Measurements from ENCODE around the gene TRIM3. TPM values are rescaled to one million over a fixed set of nuclear protein-coding genes. Genes with fewer than 3 reads are reported as not detected.

Gene TRIM3
- total RNA-seq, 6 donors from 2014 or later = 21.4 to 63.9 (median 28.7) TPM

DNA sequence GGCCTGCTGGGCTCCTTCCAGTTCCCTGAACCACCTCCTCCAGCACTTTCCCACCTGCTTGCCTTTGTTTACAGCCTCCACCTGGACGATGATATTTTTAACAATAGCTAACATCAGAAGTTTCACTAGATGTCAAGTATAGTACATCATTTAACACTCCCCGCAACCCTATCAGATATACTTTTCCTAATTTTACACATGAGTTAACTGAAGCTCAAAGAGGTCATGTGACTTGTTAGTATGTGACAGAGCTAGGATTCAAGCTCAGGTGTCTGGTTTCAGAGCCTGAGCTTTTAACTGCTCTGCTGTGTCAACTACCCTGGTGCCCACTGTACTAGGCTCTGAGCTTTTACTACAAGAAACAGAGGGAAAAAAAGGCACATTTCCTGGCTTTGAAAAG is 18.7 kb downstream of the TRIM3 start:
- DNase-seq = no peak
- TF ChIP-seq, protein P1, sequence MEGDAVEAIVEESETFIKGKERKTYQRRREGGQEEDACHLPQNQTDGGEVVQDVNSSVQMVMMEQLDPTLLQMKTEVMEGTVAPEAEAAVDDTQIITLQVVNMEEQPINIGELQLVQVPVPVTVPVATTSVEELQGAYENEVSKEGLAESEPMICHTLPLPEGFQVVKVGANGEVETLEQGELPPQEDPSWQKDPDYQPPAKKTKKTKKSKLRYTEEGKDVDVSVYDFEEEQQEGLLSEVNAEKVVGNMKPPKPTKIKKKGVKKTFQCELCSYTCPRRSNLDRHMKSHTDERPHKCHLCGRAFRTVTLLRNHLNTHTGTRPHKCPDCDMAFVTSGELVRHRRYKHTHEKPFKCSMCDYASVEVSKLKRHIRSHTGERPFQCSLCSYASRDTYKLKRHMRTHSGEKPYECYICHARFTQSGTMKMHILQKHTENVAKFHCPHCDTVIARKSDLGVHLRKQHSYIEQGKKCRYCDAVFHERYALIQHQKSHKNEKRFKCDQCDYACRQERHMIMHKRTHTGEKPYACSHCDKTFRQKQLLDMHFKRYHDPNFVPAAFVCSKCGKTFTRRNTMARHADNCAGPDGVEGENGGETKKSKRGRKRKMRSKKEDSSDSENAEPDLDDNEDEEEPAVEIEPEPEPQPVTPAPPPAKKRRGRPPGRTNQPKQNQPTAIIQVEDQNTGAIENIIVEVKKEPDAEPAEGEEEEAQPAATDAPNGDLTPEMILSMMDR (IDR thresholded peaks at IDR 0.05) = no peak
- TF ChIP-seq POLR2AphosphoS5 (IDR thresholded peaks at IDR 0.05) (no peak), POLR2A (IDR thresholded peaks at IDR 0.05) (no peak), EP300 (IDR thresholded peaks at IDR 0.05) (no peak)
- Histone ChIP-seq H3K9me3 (no peaks in the 10 kb centered on the region), H3K27ac (no peak overlapping the region), H3K4me1 (no peaks in the 10 kb centered on the region), H3K4me3 (no peak overlapping the region), H3K27me3 (no peaks in the 10 kb centered on the region), H3K36me3 (peaks cover 31 to 97% (median 76%) of the 10 kb centered on the region in 4 donors)
- WGBS, 2 donors = 85 to 94% methylated on average over 2 of the region's 2 CpGs
- no peak for ATAC-seq (ENCODE audit: low FRiP score in 2 of 2)

DNA sequence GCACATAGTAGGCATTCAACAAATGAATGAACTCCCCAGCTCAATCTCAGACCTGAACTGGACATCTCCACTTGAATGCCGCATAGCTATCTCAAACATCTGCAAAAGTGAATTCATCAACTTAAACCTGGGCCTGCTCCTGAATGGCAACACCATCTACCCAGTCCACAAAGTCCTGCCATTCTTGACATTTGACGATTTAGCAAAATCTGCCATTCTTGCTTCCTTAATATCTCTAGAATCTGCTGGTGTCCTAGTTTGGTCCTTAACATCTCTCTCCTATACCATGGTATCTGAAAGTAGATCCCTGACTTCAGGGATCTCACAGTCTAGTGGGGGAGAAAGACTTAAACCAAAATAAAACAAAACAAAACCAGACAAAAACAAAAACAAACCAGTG is 20.6 kb downstream of the TRIM3 start:
- no peaks in the 10 kb centered on the region for H3K9me3 ChIP-seq
- 91 to 96% methylated on average over 2 of the region's 2 CpGs for WGBS, 2 donors
- no peak overlapping the region for H3K27ac ChIP-seq
- TF ChIP-seq, protein P1 (IDR thresholded peaks at IDR 0.05) = no peak
- TF ChIP-seq EP300 (IDR thresholded peaks at IDR 0.05) = no peak
- DNase-seq = no peak
- ATAC-seq (ENCODE audit: low FRiP score in 2 of 2) = no peak
- H3K36me3 ChIP-seq = peaks cover 38 to 98% (median 90%) of the 10 kb centered on the region in 4 donors
- H3K4me1 ChIP-seq = no peaks in the 10 kb centered on the region
- no peaks in the 10 kb centered on the region for H3K27me3 ChIP-seq
- no peak overlapping the region for H3K4me3 ChIP-seq

DNA sequence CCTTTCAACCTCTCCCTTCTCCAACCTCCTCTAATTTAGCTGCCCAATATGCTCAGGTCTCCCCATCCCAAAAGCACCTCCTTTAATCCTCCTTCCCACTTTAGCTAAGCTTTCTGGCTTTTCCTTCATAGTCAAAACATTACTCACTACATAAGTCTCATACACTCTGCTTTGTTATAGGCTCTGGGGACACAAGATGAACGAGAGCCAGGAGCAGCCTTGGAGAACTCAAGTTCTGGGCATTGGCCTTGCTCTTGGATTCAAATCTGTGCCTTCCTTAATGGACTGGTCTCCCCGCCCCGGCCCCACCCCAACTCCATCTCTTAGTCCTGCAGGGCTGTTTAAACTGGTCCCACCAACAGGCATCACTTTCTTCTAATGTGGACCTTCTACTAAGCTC is 21.5 kb downstream of the TRIM3 start:
- H3K36me3 ChIP-seq = peaks cover 38 to 96% (median 81%) of the 10 kb centered on the region in 4 donors
- TF ChIP-seq POLR2A (IDR thresholded peaks at IDR 0.05) (no peak), EP300 (IDR thresholded peaks at IDR 0.05) (no peak), POLR2AphosphoS5 (IDR thresholded peaks at IDR 0.05) (no peak)
- TF ChIP-seq, protein P1 (IDR thresholded peaks at IDR 0.05) = no peak
- H3K27ac ChIP-seq = no peak overlapping the region
- H3K27me3 ChIP-seq = no peaks in the 10 kb centered on the region
- ATAC-seq (ENCODE audit: low FRiP score in 2 of 2) (peak in 1 of 2 donors; percentile 50), DNase-seq (no peak)
- H3K4me1 ChIP-seq = no peaks in the 10 kb centered on the region
- H3K4me3 ChIP-seq = no peak overlapping the region
- WGBS, 2 donors = 86 to 91% methylated on average over 3 of the region's 3 CpGs
- no peaks in the 10 kb centered on the region for H3K9me3 ChIP-seq

DNA sequence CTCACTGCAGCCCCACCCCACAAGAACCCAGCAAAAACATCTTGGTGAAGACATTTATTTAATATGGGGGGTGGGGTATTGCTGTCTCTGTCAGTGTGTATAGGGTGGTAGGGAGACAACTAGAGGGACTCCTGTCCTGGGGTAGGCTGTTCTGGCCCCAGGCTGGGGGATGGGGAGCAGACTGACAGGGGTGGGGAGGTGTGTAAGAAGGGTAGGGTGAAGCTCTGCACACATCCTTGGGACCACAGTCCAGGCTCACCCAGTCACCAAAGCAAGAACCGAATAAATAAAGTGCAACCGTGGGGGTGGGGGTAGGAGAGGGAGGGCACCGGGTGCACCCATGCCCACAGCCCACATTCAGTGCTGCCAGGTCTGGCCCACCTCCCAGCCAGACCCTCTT is 25.2 kb downstream of the TRIM3 start:
- 87% methylated on average over 3 of the region's 3 CpGs for WGBS, 2 donors
- TF ChIP-seq POLR2A (IDR thresholded peaks at IDR 0.05) (no peak), POLR2AphosphoS5 (IDR thresholded peaks at IDR 0.05) (no peak), EP300 (IDR thresholded peaks at IDR 0.05) (no peak)
- TF ChIP-seq, protein P1 (IDR thresholded peaks at IDR 0.05) = no peak
- Histone ChIP-seq H3K36me3 (peaks cover 27 to 60% (median 45%) of the 10 kb centered on the region in 4 donors), H3K27ac (no peak overlapping the region), H3K27me3 (no peaks in the 10 kb centered on the region), H3K9me3 (no peaks in the 10 kb centered on the region), H3K4me3 (no peak overlapping the region), H3K4me1 (no peaks in the 10 kb centered on the region)
- peak in 1 of 2 donors; percentile 35 for ATAC-seq (ENCODE audit: low FRiP score in 2 of 2)
- DNase-seq = peak in 1 of 2 donors; percentile 25

DNA sequence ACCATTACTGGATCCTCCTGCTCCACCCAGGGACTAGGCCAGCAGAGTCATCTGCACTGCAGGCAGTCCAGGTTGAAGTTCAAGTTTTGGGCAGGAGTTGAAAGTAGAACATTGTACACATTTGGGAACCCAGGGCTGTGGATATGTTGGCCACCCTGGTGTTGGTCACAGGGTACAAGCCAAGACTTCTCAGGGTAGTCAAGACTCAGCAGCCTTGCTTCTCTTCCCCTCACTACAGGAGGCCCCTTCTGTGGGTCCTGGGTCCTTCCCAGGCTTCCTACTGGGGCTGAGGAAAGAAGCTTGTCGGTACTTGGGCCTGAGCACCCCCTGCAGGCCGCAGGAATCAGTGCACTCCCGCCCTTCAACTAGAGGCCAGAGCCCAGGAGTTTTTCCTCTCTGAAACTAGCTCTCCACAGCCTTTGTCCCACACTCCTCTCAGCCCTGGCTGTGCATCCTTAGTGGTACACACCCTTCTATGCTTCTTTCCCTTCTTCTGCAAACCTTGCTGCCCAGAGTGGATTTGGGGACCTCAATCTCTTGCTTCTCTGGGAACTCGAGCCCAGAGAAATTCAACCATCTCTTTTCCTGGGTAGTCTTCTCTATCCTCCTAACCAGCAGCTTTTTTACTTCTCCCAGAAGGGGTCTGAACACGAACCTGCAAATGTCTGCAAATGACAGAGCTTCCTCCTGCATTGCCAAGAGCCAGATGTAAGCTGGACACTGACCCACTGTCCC is 30.3 kb downstream of the TRIM3 start:
- Histone ChIP-seq H3K27me3 (no peaks in the 10 kb centered on the region), H3K9me3 (no peaks in the 10 kb centered on the region), H3K4me1 (peaks cover 0 to 6% (median 3%) of the 10 kb centered on the region in 4 donors), H3K27ac (no peak overlapping the region), H3K4me3 (no peak overlapping the region), H3K36me3 (peaks cover 0 to 9% (median 0%) of the 10 kb centered on the region in 4 donors)
- WGBS, 2 donors = 25 to 39% methylated on average over 4 to 5 of the region's 5 CpGs
- ATAC-seq (ENCODE audit: low FRiP score in 2 of 2) = peak; percentile 79 to 86
- DNase-seq = peak; percentile 50 to 60
- TF ChIP-seq, protein P1 (IDR thresholded peaks at IDR 0.05) = peak; percentile 72 to 82 (median 80)
- no peak for TF ChIP-seq POLR2AphosphoS5 (IDR thresholded peaks at IDR 0.05)
- TF ChIP-seq EP300 (IDR thresholded peaks at IDR 0.05) = no peak
- TF ChIP-seq POLR2A (IDR thresholded peaks at IDR 0.05) = no peak
